T-helper 22 cell (primary cell): ENCODE measurements around the gene PTPRK.
"Not testable (repeated sequence)": the region's sequence is repeated elsewhere in the genome, so short reads cannot be mapped to it uniquely, and the experiment has no call there.

Source experiments
- DNase-seq: peaks from one replicate; pipeline ENCODE4 v3.0.0-alpha.2; 2020; ENCODE audit warnings: low read depth

PTPRK gene

DNA sequence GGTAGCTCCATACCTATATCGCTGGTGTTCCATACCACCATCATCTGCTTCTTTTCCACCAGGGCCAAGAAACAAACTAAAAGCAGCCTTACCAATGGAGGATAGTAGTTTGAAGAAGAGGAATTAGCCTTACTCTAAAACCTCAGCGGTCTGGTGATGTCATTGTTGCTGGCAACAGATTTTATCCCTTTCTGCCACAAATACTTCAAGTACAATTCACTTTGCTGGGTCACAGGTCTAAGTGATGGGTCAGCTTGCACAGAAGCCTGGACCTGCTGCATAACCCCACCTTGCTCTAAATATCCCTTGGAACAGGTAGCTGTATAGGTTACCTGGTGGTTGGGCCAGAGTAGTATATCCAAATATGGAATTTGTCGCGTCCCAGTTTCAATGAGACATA is 566.3 kb downstream of the PTPRK start:
- DNase-seq = no peak

DNA sequence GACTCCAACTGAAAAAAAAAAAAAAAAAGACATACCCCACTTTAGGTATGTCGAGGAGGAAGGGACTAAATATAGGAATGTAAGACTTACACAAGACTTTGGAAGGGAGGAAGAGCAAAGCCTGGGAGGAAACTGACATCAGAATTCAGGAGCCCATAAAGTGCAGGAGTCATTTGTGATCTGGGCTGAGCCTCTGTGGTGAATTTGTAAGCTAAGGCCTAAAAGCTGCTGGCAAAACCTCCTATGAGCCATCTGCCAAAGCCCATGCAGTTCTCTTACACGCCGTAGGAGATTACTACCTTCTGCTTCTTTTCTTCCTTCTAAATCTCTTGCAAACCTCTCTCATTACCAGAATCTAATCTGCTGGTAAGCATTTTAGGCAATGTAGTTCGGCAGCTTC is 567.6 kb downstream of the PTPRK start:
- DNase-seq = no peak

DNA sequence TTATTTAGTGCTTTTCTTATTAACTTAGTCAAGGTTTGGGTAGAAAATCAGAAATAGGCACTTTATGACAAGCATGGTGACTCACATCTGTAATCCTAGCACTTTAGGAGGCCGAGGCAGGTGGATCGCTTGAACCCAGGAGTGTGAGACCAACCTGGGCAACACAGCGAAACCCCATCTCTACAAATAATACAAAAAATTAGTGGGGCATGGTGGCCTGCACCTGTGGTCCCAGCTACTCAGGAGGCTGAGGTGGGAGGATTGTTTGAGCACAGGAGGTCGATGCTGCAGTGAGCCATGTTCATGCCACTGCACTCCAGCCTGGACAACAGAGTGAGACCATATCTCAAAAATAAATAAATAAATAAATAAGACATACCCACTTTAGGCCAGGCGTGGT is 568.2 kb downstream of the PTPRK start:
- DNase-seq = no peak

DNA sequence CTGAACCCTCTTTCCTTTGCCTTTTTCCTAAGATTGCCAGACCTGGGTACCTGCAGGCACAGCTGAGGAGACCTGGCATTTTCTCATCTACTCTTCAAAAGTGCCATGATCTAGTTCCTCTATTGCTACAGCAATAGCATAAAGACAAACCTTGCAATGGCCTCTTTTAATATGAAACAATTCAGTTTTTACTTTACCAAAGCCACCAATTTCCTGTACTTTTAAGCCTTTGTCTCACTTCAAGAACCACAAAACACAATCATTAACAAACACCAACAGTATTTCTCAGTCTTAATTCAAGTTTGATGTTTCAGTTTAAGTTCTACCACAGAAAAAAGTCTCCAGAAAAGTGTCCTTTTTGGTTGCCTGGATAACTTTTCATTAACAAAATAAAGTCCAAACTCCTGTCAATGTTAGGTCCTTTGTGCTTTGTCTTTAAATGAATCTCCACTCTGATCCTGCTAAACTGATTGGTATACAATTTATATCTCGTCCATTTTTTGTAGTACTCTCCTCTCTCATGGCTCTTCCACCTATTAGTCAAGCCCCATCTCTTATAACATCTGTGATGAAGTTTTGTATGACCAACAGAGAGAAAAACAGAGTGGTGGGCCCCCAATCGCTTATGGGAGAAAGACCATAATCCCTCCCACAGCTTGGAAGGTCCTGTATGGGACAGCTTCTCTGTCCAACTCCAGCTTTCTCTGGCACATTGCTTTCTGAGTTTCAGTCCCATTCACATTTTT is 569.1 kb downstream of the PTPRK start:
- no peak for DNase-seq

DNA sequence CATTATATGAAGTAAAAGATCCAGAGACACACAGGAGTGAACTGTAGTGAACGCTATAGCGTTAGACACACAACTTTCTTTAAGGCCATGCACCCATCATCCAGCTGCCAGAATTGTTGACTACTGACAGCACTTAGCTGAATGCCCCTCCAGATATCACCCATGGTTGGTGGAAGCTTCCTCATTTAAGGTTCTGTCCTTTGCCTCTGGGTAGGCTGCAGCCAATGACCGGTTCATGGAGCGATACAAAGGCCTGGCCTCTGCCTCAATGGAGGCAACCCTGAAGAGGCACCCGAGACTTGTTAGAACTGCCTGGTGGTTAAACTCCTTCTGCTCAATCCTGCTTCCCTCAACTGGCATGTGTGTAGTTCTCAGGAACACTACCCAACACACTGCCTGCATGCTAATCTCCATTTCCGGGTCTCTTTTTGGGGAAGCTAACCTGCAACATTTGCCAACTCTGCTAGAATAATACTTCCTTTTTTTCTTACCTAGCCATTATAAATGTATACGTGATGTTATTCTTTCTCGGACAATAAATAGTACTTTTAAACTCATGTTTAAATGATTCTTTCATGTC is 569.7 kb downstream of the PTPRK start:
- no peak for DNase-seq

DNA sequence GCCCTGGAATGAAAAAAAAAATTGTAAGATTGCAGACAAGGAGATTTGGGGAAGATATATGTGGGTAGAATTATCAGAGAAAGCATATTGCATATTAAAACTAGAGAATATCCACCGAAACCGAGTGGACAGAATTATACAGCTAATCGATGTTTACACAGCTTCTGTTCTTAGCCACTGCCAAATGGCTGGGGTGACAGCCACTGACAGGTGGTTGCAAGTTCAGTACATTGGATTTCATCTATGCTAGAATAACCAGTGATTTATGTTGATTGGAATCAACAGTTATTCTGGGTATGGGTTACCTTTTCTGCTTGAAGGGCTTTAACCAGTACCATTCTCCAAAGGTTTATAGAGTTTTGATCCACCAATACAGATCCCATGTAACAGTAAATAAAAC is 571.1 kb downstream of the PTPRK start:
- no peak for DNase-seq

DNA sequence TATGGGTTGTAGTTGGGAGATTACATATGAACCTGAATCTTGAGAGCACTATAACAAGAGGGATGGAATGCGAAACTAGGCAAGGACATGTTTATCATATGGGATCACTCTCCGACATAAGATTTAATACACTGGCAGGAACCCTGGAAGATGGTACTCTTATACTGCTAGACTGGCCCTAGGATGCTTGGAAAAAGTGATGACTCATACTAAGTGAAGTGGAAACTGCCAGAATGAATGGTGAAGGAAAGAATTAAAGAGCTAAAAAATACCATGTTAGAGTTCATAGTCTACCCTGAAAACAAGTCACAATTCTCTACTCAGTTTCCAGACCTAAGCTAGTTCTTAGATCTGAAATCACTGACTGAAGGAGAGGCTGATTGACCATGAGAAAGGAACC is 574.0 kb downstream of the PTPRK start:
- DNase-seq = no peak

DNA sequence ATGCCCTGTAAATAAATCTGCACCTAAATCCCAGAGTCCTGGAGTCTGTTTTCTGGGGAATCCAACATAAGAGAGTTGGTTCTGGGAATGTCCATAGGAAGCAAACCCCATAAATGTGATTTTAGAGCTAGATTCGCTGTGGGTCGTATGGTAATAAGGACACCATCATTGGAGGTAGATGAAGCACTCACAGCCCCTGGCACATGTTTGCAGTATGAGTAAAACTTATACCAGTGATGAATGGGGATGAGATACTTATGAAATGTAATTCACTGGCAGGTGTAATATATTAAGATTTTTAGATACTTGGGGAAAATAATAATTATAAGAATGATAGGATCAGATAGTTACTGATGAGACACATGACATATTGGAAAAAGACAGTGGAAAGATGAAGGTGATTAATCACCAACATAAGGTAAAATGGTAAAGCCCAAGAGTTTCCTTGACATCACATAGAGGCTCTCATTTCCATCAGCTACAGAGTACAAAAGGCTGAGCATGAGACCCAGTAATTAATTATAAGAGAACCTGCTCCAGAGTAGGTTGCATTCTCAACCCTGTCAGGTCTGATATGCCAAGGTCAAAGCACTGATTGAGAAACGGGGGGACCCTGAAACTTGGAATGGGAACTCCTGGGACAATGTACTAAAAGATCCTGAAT is 574.8 kb downstream of the PTPRK start:
- DNase-seq = no peak

DNA sequence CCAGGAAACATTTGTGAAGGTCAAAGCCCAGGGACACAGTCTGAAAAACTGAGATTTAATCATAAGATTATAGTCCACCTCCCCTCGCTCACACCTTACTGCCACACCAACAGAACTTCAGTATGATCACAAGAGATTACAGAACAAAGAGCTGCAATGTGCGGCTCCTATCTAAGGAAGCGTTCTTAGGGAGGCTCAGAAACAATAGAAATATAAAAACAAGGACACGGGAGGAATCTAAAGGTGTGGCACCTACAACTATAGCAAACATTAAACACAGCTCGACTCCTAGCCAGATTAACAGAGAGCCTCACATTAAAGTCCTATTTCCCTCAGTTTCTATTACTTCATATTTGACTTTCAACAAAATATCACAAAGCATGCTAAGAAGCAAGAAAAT is 579.2 kb downstream of the PTPRK start:
- DNase-seq = no peak

DNA sequence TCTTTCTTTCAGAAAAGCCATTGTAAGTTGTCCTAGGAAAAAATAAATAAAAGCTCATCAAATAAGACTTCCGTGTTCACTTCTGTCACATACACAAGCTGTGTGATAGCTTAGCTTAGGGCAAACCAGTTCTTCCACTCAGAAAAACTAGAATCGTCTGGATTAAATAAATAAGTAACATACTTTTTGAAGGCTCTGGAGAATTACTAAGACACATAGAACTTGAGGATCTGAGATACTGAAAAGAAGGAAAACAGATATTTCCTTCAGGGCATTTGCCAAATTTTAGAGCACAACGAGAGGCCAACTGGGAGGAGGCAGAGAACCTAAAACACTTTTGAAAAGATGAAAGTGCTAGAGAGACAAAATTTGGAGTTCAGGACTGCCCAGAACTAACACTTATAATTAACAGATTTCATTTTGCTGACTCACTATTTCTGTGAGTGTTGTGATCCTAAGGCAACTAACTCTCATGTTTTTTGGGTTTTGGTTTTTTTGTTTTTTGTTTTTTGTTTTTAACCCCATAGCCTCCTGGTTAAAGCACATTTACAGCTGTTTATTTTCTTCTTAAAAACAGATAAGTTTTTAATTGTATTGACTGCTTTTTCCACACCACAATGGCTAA is 580.8 kb downstream of the PTPRK start:
- no peak for DNase-seq

DNA sequence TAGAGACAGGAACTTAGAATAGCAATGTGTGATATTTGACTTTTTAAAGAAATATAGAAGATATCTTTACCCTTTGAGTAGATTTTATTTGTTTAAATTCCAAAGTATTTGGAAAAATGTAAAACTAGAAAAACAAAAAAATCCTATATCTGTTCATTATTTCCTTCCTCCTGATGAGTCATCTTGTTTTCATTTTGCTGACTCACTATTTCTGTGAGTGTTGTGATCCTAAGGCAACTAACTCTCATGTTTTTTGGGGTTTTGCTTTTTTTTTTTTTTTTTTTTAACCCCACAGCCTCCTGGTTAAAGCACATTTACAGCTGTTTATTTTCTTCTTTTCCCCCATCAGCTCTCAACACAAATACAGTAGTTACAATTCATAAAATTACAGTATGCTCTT is 581.7 kb downstream of the PTPRK start:
- DNase-seq = no peak

DNA sequence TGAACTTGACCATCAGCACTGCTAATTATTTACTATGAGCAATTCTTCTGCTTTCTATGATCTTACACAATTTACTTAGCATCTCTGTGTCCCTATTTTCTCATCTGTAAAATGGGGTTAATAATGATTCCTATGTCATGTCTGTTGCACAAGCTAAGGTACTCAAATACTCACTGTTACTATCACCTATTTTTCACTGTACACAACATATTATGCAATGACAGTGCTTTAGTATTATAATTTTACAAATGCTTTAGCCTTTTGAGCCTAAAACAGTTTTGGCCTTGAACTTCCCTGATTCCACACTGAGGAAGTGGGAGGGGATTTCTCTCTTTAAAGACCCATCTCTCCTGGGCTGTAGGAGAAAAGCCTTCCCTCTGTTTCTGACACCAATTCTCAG is 582.7 kb downstream of the PTPRK start:
- DNase-seq = no peak

DNA sequence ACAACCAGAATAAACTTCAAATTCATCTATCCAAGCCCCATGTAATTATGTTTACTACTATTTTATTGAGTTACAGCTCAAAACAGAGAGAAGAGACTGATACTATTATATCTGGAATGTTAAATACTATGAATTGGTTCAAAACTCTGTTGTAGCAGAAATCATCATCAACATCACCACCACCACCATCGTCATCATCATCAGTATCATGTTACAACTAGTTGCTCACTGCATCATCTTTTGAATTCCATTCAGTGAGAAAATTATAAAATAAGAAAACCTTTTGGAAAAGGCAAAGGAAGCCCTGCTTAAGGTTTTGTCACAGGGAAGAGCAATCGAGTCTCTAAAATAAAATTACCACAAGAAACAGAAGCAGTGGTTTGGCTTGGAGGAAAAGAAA is 583.3 kb downstream of the PTPRK start:
- DNase-seq = no peak

DNA sequence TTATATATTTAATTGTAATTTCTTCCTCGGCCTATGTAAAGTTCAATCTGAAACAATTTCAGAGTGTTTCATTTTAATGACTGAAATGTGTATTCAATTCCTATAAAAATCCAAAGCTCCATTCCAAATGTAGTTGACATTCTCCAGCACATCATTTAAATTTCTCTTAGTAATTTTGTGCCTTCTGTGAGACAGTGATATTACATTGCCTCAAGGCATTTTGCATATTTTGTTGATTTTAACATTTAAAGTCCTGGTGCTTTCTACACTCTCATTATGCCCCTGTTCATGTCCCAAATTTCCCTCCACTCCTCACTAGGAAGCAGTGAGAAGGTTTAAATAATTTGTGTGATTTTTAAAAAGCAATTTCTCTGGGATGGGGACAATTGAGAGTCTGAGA is 585.4 kb downstream of the PTPRK start:
- DNase-seq = no peak

DNA sequence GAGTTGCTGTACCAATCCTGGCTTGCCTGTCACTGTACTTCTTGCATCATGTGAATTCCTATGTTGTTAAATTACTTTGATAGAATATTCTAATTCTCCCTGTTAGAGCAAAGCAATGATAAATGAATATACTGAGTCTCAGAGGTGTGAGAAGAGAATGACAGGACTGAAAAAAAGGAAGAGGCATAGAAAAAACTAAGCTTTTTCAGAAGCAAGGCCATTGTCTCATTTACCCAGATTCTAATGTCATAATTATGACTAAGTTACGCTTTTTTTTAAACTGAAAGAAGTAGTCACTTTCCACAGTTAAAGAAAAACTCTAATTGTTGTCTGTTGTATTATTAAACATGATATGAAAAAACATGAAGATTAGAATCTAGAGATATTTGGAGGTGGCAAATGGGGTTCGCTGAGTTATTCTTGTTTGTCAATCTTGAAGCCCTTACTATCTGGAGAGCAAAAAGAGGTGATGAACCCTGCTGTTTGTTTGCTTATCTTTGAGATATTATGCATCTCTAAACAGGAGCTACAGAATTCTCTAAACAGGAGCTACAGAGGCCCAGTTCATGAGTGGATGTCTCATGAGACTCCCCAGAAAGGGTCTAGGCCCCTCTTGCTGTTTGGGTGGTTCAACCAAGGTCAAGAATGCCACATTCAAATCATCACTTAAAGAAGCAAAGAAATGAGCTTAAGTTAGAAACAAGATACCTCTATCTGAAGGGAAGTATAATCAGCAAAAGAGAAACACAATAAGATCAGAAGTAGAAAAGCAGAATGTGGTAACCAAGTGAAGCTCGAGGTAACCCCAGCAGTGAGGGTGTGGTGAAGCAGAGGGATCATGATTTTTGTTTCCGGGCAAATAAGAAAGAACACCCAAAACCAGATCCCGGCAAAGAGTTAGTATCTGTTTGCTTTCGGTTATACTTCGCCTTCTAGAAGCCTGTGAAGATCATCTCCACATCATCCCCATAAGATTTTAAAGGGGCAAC is 586.3 kb downstream of the PTPRK start:
- DNase-seq = no peak

DNA sequence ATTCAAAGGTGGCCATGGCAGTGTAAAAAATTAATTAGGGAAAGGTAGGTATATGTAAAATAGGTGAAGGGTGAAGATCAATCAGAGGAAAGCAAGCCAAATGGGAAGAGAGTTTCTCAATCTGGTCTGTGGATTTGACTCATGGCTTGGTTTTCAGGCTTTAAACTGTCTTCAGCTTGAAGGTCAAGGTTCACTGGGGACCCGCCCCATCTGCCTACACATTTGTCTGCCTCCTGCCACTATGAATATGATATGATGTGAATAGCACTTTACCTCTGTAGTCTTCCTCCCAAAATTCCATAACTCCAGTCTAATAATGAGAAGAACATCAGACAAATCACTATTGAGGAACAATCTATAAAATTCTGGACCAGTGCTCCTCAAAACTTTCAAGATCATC is 587.3 kb downstream of the PTPRK start:
- no peak for DNase-seq

DNA sequence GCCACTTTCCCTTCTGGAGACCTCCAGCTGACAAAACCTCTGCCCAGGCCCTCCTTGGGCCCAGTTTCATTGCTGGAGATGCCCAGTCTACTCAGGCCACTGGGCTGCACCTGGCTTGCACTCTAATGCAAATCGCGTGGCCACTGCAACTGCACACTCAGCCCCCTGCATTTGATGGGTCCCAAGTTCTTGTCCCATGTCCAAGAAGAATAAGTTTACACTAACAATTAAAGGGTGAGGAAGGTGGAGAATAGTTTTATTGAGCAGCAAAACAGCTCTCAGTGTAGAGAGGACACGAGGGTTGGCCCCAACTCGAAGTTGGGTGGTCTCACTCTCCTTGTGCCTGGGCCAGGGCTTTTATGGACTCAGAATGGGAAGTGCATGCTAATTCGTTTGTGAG is 587.7 kb downstream of the PTPRK start:
- no peak for DNase-seq

DNA sequence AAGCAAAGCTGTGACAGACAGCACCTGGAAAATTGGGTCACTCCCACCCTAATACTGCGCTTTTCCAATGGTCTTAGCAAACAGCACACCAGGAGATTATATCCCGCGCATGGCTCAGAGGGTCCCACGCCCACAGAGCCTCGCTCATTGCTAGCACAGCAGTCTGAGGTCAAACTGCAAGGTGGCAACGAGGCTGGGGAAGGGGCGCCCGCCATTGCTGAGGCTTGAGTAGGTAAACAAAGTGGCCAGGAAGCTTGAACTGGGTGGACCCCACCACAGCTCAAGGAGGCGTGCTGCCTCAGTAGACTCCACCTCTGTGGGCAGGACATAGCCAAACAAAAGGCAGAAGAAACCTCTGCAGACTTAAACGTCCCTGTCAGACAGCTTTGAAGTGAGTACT is 594.0 kb downstream of the PTPRK start:
- DNase-seq = not testable (repeated sequence)

DNA sequence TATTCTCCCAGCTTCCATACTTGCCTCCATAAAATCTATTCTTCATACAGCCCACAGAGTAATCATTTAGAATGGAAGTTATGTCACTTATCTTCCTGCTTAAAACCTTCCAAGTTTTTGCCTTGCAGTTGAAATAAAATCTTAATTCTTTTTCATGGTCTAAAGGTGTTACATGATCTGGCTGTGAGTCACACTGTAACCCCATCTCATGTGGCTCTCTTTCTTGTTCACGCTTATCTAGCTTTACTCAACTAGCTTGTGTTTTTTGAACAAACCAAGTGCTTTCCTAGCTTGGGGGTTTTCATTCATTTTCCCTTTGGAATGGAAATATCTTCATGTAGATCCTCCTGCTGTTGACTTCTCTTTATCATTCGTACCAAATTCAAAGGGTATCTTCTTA is 596.0 kb downstream of the PTPRK start:
- no peak for DNase-seq

DNA sequence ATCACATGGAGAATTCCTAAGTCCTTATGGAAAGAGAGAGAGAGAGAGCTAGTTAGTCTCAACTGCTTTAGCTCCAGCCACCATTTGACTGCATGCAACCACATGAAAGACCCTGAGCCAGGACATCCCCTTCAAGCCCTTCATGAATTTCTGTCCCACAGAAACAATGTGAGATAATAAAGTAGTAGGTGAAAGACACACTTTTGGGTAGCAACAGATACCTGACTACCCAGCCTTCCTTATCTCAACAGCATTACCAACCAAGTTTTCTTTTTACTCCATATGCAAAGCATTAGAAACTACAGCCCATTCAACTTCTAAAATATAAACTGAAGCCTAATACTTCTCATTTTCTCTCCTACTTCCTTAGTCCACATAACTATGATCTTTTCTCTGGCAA is 596.4 kb downstream of the PTPRK start:
- DNase-seq = no peak

DNA sequence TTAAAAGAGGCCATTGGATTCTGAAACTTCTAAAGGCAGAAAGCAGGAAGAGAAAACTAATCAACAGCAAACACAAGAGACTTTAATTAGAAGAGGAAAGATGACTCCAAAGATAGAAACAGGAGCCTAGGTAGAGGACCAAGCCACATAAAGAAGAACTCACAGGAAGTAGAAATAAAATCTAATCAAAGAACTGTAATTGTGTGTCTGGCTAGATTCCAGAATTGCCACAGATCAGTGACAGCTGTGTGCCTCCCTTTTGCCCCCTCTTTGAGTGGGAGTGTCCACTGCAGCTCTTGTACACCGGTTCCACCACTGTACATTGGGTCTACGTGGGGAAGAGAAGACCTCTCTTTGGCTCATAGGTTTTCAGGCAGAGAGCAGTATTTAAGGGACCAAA is 597.3 kb downstream of the PTPRK start:
- DNase-seq = no peak

DNA sequence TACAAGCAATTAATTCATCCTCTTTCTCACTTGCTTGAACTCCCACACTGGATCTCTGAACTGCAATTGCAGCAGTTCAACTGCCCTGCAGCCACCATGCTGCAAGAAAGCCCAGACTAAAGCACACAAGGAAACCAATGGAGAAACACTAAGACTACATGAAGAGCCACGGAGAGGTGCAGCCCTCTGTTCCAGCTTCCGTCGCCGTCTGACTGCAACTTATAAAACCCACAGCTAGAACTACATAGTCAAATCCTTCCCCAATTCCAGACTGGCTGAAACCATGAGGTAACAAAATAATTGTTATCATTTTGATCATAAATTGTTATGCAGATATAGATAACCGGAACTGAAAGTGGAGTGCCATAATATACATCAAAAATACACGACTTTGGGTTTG is 598.4 kb downstream of the PTPRK start:
- no peak for DNase-seq
